GM20000 (cell line): ENCODE results near the gene ANKRD12.

Source experiments
- DNase-seq: peaks from one replicate; pipeline ENCODE4 v3.0.0; 2012; ENCODE audit warnings: low spot score
- CTCF ChIP-seq: IDR thresholded peaks from 2 replicates; pipeline ENCODE4 v1.5.1; 2012; ENCODE audit warnings: mild to moderate bottlenecking, control low read depth; ENCODE audit errors: extremely low read depth, missing control alignments

ANKRD12 gene

DNA sequence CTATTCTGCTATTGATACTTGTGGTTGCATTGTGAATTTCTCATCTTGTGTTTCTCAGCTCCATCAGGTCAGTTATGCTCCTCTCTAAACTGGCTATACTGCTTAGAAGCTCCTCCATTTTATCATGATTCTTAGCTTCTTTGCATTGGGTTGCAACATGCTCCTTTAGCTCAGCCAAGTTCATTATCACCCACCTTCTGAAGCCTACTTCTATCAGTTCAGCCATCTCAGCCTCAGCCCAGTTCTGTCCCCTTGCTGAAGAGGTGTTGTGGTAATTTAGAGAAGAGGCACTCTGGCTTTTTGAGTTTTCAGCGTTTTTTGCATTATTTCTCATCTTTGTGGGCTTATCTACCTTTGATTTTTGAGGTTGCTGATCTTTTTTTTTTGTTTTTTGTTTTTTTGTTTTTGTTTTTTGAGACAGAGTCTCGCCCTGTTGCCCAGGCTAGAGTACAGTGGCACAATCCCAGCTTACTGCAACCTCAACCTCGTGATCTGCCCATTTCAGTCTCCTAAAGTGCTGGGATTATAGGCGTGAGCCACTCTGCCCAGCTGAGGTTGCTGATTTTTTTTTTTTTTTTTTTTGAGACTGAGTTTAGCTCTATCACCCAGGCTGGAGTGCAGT lies 36.0 kb downstream of the ANKRD12 start:
- TF ChIP-seq CTCF: no peak
- no peak for DNase-seq

DNA sequence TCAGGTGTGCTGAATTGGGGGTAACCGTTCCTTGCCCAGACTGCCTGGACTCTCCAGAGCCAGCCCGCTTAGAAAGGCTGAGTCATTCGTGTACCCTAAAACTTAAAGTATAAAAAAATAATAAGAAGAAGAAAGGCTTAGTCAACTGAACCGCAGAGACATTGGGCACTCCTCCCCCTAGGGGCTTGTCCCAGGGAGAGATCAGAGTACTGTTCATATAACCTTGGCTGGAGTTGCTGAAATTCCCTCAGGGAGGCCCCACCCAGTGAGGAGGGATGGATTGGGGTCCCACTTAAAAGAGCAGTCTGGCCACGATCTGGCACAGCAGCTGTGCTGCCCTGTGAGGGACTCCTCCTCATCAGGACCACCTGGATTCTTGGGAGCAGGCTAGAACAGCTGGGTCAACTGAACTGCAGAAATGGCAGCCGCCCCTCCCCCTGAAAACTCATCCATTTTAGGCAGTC lies 37.2 kb downstream of the ANKRD12 start:
- no peak for DNase-seq
- TF ChIP-seq CTCF: no peak

- no peak for DNase-seq
- TF ChIP-seq CTCF: no peak
Measured at GRCh38 chr18:9174302-9174701, 37.7 kb downstream of the ANKRD12 start.

DNA sequence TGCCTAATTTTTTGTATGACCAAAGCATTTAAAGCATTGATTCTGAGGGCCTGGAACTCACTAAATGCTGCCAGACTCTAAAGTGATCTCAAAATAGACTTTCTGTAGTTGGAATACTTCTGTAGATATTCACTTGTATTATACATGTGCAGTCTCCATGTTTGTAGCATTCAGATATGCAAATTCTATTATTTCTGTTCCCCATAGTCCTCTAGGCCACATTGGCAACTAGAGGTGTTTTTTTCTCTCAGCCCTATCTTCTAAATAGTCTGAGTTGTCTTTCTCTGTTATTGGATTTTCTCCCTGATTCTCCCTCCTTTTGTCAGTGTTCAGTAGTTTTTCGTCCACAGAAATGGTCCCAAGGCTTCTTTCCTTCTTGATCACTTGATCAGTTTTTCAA lies 38.5 kb downstream of the ANKRD12 start:
- no peak for TF ChIP-seq CTCF

GRCh38 chr18:9177031-9177430 lies 40.5 kb downstream of the ANKRD12 start:
- DNase-seq: no peak
- no peak for TF ChIP-seq CTCF

More for the DNA sequence above, 38.5 kb downstream of the ANKRD12 start:
- DNase-seq: no peak

DNA sequence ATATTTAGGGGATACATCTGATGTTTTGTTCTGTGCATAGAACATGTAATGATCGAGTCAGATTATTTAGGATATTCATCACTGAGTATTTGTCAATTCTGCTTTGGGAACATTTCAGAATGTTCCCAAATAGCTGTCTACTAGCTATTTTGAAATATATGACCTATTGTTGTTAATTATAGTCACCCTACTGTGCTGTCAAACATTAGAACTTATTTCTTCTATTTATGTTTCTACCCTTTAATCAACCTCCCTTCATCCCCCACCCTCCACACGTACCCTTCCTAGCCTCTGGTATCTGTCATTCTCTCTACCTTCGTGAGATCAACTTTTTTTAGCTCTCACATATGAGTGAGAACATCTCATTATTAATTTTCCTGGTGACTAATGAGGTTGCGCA lies 40.9 kb downstream of the ANKRD12 start:
- TF ChIP-seq CTCF: no peak
- DNase-seq: no peak

- DNase-seq: no peak
- TF ChIP-seq CTCF: no peak
Measured at GRCh38 chr18:9178557-9178956, 42.0 kb downstream of the ANKRD12 start.
